ENCODE results near the gene TRAF2.

DNA sequence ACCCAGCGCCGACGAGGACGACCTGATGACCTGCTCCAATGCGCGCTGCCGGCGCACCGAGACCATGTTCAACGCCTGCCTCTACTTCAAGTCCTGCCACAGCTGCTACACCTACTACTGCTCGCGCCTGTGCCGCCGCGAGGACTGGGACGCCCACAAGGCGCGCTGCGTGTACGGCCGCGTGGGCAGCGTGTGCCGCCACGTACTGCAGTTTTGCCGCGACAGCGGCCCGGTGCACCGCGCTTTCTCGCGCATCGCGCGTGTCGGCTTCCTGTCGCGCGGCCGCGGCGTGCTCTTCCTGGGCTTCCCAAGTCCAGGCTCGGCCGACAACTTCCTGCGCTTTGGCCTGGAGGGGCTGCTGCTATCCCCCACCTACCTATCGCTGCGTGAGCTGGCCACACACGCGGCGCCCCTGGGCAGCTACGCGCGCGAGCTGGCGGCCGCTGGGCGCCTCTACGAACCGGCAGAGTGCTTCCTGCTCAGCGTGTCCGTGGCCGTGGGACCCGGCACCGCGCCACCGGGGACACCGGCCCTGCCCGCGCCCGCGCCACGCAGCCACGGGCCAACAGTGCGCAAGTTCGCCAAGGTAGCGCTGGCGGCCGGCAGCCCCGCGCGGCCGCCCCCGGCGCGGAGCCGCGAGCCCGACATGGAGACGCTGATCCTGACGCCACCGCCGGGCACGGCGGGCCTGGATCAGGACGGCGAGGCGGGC lies 39.8 kb upstream of the TRAF2 start:
- TF ChIP-seq EZH2 (IDR thresholded peaks at IDR 0.05; ENCODE audit: borderline replicate concordance, insufficient read depth, low read depth, low read length, poor library complexity, severe bottlenecking), result peak; percentile 70
- TF ChIP-seq, protein P1, sequence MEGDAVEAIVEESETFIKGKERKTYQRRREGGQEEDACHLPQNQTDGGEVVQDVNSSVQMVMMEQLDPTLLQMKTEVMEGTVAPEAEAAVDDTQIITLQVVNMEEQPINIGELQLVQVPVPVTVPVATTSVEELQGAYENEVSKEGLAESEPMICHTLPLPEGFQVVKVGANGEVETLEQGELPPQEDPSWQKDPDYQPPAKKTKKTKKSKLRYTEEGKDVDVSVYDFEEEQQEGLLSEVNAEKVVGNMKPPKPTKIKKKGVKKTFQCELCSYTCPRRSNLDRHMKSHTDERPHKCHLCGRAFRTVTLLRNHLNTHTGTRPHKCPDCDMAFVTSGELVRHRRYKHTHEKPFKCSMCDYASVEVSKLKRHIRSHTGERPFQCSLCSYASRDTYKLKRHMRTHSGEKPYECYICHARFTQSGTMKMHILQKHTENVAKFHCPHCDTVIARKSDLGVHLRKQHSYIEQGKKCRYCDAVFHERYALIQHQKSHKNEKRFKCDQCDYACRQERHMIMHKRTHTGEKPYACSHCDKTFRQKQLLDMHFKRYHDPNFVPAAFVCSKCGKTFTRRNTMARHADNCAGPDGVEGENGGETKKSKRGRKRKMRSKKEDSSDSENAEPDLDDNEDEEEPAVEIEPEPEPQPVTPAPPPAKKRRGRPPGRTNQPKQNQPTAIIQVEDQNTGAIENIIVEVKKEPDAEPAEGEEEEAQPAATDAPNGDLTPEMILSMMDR (IDR thresholded peaks at IDR 0.05), result no peak
